RPMI7951 (cell line): ENCODE data around the gene ITGA3. TPM values are rescaled to one million over a fixed set of nuclear protein-coding genes. Genes with fewer than 3 reads are reported as not detected.
A peak's percentile ranks its signal among the peaks of the same experiment; 100 is the strongest.
"Not testable (repeated sequence)": the region's sequence is repeated elsewhere in the genome, so short reads cannot be mapped to it uniquely, and the experiment has no call there.

Source experiments
- DNase-seq: peaks from one replicate; pipeline ENCODE4 v3.0.0-alpha.2; 2012; ENCODE audit warnings: low read depth
- total RNA-seq: library from RNA; depleted of rRNA; stranded (reverse); fragments of >200 nt; shearing (Covaris generic); gene quantifications from 2 replicates; pipeline ENCODE4 v1.2.3, GENCODE V29; 2014

The ITGA3 gene
- total RNA-seq, 1 experiment from 2014 or later: 213 TPM

DNA sequence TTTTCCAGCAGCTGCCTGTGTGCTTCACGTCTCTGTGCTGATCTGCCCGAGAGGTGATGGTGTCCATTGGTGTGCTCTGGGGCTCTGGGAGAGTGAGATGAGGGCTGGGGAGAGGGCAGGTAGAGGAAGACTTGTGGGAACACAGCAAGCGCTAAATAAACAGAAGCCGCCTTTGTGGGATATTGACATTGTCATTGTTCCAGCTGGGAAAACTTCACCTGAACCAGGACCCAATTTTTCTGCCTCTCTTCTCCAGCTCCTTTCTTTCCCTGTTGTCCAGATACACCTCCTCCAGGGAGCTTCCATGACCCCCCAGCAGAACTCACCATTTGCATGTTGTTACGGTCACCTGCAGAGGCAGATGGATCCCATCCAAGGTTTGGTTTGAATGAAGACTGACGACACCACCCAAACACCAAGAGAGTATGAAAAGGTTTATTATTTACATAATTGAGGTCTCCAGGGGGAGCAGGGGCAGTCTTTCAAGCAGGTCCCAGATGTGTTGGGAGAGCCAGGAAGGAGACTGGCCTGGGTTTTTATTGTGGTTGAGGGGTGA lies 3.6 kb upstream of the ITGA3 start:
- DNase-seq: no peak

DNA sequence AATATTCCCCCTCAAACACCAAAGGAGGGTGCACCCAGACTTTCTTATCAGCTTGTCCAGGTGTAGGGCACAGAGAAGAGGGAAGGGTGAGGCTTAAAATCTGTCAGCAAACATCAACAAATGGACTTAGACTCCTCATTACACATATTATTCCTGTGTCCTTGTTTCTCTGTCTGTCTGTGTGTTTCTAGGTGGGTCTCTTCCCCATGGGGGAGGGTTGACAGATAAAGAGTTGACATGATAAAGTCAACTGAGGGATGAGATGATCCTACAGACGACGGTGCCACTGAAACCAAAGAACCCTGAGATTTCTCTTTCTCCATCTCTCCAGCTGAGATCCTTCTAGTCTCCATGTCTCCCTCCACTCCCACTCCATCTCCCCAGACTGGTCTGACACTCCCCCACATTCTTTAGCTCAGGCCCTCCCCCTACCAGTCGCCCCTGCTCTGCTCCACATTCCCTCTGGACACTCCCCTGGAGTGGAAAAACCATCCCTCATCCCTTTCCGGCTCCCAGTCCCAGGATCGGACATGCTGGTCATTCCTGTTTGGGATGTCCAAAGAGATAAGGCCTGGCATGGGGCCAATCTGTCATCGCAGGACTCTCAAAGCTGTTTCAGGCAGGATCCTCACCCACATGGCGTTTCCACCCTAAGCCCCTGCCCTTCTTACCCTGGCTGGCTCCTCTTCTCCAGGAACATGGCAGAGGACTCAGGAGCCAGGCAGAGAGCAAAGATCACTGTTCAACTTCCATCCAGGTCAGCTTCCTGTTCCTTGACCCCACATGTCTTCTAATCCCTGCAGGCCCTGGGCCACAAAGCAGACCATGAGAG lies 2.9 kb upstream of the ITGA3 start:
- DNase-seq: peak; percentile 74

DNA sequence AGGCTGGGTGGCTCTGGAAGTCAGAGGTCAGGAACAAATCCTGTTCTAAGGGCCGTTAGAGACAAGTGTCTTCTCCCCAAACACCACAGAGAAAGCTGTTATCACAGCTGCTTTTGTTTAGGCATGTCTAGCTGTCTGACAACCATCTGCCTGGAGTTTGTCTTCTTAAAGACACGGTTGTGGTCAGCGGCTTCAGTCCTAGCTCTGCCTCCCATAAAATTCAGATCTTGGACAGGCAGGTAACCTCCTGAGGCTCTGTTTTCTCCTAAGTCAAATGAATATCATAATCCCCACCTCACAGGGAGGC lies 2.3 kb upstream of the ITGA3 start:
- peak; percentile 78 for DNase-seq

DNA sequence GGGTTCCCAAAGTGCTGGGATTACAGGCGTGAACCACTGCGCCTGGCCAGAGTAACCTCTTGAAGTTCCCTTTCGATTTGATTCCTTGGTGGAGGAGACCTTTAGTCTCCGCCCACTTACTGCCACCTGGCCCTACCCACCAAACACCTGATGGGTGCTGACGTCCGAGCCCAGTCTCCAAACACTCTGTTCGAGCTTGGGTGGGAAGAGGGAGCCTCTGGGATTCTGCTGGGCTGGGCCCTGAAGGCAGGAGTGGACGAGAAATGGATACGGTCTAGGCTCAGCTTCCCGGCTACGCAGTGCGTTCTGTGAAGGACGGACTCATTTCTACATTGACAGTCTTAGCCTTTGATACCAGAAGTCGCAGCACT lies 870 bp upstream of the ITGA3 start:
- no peak for DNase-seq

DNA sequence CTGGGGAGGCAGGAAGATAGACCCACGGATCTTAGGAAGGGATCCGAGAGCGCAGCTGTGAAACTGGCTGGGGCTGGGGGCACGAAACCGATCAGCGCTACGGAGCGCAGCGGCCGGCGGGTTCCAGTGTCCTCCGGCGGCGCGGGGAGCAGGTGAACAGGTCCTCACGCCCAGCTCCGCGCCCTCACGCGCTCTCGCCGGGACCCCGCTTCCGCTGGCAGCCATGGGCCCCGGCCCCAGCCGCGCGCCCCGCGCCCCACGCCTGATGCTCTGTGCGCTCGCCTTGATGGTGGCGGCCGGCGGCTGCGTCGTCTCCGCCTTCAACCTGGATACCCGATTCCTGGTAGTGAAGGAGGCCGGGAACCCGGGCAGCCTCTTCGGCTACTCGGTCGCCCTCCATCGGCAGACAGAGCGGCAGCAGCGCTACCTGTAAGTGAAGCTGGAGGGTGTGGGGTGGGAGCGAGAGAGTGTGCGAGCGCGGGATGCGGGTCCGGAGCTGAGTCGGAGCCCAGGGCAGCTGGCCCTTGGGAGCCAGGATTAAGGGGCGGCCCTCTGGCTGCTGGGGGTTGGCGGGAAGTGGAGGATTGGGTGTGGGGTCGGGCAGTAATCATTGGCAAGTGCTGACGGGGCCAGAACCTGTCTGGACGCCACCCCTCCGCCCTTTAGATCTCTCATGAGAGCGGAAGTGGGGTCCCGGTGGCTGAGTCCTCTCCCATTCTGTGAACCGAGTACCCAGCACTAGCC lies 479 bp downstream of the ITGA3 start:
- DNase-seq: peak; percentile 55

DNA sequence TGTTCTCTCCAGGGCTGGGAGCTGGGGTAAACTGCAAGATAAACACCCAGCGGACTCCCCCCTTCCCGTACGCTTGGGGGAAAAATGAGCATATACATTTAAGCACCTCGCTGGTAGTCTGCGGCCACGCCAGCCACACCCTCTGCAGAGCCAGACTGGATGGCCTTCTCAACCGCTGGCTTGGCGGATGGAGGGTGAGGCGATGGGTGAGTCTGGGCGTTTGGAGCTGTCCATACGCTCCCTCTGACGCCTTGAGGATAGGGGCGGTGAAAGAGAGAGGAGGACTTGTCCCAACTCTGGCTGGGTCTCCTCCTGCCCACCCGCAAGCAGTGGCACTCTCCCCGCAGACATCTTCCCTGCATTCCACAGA lies 1.0 kb downstream of the ITGA3 start:
- DNase-seq: peak; percentile 60

DNA sequence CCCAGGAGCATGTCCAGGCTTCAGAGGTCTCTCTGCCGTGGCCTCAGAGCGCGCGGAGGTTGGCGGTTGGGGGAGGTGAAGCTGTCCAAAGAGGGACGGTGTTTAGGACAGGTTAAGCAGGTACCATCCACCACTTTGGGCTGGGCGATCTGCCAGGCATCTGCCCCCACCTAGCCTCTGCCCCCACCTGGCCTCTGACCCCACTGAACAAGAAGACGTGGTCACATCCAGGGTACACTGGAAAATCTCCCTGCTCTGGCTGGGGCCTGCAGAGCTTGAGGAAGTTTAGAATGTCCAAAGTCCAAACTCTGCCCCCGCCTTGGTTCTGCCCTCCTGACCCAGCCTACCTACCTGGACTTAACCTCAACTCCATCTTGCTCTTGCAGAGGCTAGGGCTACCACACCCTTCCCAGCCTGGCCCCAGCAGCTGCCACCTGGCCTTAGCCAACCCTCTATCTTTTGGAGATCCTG lies 1.6 kb downstream of the ITGA3 start:
- DNase-seq: no peak

DNA sequence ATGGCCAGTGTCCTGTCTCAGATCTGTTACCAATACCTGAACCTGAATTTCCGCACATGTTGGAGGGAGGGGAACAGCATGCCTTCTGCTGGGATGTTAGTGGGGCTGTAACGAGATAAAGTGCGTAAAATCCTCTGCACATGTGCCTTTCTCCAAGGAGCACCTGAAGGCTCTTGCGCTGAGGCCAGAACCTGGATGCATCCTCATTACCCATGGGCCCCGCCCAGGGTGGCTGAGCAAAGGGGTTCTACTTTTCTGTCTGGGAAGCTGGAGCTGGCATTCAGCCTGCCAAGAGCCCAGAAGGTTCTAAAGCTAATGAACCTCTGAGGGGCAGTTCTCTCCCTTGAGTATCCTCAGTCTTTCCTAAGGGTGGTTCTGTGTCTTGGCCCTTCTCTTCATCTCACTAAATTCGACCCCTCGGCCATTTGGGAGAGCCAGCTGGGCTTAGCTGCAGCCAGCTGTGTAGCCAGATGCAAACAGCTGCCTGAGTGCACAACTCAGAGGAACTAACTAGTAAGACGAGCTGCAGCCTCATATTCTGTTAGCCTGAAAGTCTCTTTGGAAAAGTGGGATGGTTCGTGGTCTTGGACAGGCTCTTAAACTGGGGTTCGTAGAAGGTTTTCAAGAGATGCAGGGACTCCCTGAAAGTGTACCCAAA lies 2.5 kb downstream of the ITGA3 start:
- DNase-seq: no peak

DNA sequence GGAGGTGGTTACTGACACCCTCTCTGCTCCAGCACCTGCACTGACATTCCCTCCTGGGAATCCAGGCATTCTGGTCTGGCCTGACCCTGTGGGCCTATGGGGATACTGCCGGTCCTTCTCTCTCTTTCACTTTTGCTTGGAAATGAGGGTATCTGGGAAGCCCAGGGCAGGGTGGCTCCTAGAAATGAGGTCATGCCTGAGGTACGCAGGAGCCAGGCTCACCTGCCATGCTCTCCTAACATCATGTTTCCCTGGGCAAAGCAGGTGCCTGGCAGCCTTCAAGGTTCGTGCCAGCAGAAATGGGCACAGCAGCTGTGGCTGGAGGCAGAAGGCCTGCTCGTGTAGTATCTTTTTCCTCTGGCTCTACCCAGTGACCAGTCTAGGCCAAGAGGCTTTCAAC lies 3.3 kb downstream of the ITGA3 start:
- DNase-seq: no peak

DNA sequence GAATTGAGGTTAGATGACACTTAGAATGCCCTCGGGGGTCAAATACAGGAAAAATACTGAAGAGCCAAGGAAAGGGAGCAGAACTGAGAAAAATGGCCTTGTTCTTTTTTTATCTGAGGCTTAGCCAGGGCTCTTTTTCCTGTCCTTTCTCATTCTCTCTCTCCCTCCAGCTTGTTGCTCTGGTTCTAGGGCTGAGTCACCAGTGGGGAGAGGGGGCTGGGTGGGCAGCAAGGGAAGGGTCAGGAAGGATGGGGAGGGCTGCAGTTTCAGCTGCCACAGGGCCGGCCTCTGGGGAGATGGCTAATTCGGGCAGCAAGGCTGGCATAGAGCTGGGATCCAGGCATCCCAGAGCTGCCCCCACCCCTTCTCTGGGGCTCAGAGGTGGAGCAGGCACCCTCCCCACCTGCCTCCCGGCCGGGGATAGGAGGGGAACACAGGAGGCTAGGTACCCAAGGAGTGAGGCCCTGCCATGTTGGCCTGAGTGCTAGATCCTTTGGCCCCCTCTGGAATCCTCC lies 3.9 kb downstream of the ITGA3 start:
- DNase-seq: peak; percentile 79

DNA sequence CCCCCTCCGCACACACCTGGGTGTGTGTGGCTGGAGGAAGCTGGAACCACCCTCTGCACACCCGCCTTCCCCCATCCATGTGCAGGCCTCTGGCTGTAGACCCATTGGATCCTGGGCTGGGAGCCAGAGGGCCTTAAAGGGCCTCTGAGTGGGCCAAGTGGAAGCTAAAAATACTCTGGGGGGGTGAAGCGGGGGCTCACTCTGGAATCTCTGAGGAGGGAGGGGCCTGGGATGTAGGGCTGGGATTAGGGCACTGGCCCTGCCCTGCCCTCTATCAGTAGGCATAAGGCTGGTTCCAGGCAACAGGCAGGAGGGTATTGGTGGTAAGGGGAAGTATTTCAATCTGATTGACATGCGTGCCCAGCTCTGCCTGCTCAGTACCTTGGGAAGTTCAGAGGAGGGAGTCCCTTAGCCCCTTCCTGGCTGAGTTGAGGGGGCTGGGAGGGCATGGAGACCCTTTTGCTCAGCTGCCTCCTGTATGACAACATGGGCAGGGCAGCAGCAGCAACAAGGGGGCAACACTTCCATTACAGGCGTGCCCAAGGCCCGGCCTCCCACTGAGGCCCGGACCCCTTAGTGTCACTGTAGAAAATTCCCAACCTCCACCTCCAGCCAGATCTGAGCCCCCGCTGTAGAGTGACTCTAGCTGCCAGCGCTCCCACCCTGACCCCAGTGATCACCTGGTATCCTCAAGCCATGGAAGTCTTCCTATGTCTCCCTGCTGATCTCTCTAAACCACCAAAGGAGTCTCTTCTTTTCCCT lies 5.2 kb downstream of the ITGA3 start:
- DNase-seq: peak; percentile 94

DNA sequence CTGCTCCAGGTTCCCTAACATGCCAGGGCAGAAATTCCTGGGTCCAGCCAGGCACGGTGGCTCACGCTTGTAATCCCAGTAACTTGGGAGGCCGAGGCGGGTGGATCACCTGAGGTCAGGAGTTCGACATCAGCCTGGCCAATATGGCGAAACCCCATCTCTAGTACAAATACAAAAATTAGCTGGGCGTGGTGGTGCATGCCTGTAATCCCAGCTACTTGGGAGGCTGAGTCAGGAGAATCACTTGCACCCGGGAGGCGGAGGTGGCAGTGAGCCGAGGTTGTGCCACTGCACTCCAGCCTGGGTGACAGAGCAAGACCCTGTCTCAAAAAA lies 5.8 kb downstream of the ITGA3 start:
- DNase-seq: not testable (repeated sequence)

DNA sequence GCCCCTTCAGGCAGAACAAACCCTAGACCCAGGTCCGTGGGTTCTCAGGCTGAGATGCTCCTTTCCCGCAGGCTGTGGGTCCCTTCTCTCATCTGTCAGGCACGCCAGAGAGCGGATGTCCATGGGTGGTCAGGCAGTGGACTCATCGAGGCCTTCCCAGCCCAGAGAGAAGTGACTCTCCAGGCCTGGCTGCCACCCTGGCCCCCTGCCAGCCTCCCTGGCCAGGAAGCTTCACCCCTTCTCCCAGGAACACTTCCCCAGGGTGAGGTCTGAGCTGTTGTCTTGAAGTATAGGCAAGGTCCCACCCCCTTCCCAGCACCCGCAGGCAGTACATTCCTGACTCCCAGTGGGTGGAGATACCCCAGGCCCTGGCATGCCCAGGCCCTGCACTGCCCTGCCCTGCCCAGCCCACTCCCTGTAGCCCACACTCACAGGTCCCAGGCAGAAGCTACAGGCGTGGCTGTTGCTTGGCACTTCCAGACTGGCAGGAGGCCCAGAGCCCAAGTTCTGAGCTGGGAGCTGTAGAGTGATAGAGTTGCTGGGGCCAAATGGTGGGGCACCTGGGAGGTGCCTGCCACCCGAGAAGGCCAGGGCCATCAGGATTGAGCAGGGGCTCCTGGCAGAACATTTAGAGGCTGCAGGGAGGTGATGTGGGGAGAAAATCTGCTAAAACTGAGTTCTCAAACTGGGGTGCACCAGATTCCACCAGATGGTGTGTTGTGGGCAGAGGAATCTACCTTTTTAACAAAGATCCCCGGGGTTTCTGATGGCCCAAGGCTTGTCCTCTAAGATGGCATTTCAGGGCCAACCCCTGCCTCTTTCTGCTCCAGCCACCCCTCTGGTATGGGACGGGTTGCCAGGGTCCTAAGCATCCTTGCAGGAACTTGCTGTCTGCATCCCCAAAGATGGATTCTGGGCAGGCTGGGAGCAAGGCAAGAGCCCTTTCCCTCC lies 6.7 kb downstream of the ITGA3 start:
- peak; percentile 99 for DNase-seq

DNA sequence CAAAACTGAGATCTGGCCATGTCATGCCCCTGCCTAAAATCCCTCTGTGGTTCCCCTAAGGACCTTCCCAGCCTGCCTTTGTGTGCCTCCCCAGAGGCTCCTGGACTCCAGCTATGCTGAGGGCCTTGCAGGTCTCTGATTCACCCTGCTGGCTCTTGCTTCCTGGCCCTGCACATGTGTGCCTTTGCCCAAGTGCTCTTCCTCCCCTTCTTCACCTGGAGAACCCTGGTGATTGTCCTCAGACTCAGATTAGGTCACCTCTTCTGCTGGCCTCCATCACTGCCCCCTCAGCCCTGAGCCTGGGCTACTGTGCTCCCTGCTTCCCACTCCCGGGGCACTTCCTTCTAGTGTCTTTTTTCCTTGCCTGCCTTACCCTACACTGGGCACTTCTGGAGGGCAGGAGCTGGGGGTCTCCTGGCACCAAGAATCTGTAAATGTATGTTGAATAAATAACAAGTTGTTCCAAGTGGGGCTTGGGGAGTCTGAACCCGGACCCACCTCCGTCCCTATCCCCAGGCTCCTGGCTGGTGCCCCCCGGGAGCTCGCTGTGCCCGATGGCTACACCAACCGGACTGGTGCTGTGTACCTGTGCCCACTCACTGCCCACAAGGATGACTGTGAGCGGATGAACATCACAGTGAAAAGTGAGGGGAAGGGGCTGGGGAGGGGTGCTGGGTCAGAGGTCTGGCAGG lies 7.8 kb downstream of the ITGA3 start:
- DNase-seq: peak; percentile 57

DNA sequence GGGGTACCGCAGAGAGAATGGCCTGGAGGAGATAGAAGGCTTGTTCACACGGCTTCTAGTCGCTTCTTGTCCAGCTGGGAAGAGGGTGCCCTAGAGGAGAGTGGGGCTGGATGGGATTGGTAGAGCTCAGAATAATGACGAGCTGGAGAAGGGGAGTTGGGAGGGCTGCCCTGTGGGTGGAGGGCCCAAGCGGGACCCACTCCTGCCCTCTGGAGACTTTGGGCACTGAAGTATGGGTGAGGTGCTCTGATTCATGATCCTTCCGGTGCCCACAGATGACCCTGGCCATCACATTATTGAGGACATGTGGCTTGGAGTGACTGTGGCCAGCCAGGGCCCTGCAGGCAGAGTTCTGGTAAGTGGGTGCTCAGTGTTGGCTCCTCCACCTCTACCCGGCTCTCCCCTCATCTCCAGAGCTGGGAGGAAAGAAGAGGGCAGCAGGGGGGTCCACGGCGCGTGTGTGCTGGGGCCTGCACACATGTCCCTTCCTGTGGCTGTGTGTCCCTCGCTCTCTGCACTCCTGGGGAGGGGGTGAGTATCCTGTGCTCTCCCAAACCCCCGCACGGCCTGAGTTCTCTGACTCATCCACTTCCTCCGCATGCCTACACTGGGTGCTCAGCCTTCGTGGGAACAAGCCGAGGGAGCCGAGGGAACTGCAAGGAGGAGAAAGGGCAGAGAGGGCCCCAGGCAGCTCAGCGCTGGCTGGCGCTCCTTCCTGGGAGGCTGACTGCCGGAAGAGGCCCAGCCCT lies 8.5 kb downstream of the ITGA3 start:
- DNase-seq: peak; percentile 99

DNA sequence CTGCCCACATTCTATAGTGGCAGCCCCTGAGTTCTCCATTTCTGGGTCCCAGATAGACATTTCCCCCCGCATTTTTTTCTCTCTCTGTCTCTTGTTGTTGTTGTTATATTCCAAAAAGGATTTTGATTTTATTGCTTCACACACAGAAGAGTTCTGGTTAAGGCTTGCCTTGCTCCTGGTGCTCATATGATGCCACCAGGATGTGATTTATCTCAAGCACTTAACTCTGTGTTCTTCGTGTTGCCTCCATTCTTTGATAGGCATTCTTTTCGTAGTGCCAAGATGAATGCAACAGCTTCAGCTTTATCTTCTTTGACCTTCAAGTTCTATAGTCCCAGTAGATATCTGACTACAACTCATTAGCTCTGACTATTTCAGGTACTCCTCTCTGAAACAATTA lies 9.1 kb downstream of the ITGA3 start:
- DNase-seq: no peak

DNA sequence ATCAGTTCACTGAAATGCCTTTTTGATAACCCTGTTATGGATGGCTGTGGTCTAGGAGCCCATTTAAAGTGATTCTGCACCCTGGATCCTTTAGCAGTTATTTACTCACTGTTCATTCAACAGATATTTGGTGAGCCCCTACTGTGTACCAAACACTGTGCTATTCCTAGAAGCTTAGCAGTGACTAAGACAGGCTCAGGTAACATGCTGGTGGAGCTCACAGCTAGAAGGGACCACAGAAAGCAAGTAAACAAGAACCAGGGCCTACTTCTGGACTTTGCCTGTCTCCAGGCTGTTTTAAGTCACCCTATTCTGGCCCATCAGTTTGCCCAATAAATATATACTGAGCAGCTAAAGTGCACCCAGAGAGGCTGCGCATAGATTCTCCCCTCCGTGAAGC lies 11.1 kb downstream of the ITGA3 start:
- DNase-seq: no peak

DNA sequence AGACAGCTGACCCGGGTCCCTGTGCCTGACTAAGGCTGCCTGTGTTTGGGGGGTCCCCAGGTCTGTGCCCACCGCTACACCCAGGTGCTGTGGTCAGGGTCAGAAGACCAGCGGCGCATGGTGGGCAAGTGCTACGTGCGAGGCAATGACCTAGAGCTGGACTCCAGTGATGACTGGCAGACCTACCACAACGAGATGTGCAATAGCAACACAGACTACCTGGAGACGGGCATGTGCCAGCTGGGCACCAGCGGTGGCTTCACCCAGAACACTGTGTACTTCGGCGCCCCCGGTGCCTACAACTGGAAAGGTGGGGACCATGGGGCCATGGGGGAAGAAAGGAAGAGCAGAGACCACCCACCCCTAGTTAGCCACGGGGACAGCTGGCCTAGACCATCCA lies 12.1 kb downstream of the ITGA3 start:
- no peak for DNase-seq
